K562 (cell line): ENCODE data around the gene HIRIP3. TPM values are rescaled to one million over a fixed set of nuclear protein-coding genes. Genes with fewer than 3 reads are reported as not detected.

Experiments
- ATAC-seq: fragments of 200-7000 bp; cut with Tn5 transposase; 3 replicates; pipeline ENCODE4 v1.9.1; 2020; ENCODE audit warnings: moderate library complexity
- BruUV-seq: library from RNA; stranded (reverse); fragments of 400-500 nt; replicated peaks from 2 replicates; lab custom pipeline; 2021; lab: Mats Ljungman, UMichigan
- CTCF ChIA-PET: fragments of 300-600 bp; formaldehyde crosslinking; extraction: SDS; loops from one replicate; lab custom pipeline; 2021; ENCODE audit warnings: low intra/inter-chr PET ratio; lab: Yijun Ruan, JAX
- POLR2A ChIA-PET: fragments of 300-600, 350-650 bp; sonication (Branson Sonifier 250); formaldehyde crosslinking; extraction: SDS; loops from one replicate; lab custom pipeline; 2021; ENCODE audit warnings: antibody characterized with exemption, inconsistent platforms; lab: Yijun Ruan, JAX
- DNase-seq, 4 experiments: peaks; one replicate each; pipeline versions ENCODE4 v3.0.0 to v3.0.0-alpha.2; 2011 to 2018; ENCODE audit warnings: low spot score in 3 of 4, mixed read lengths in 3 of 4; ENCODE audit errors: extremely low read depth in 1 of 4
- FAIRE-seq: peaks from 2 replicates; lab custom pipeline; 2011; peaks lifted over from hg19 to GRCh38; lab: Jason Lieb, UNC
- H2AFZ ChIP-seq: 2 replicates; pipeline ENCODE4 v1.6.0; 2011; ENCODE audit warnings: low read depth, low read length, control low read depth, inconsistent platforms
- H3K27ac ChIP-seq: fragments of 200-600 bp; 3 replicates; pipeline ENCODE4 v1.8.0; 2011; ENCODE audit warnings: low read depth, mild to moderate bottlenecking, control low read depth, inconsistent platforms, low read length, moderate library complexity, mixed read lengths; ENCODE audit errors: extremely low read depth
- H3K27me3 ChIP-seq, 2 experiments: fragments of 300-600 bp in 1 of 2; 2 replicates in 1 of 2; 3 replicates in 1 of 2; pipeline versions ENCODE4 v1.6.0 to v1.8.0; 2011; ENCODE audit warnings: inconsistent platforms in 2 of 2, low read length in 2 of 2, mild to moderate bottlenecking in 1 of 2, mixed read lengths in 1 of 2, moderate library complexity in 1 of 2; ENCODE audit not compliant: control insufficient read depth in 2 of 2, insufficient read depth in 2 of 2
- H3K36me3 ChIP-seq: fragments of 300-600 bp; 3 replicates; pipeline ENCODE4 v1.8.0; 2011; ENCODE audit warnings: mild to moderate bottlenecking, low read length, inconsistent platforms; ENCODE audit not compliant: control insufficient read depth, insufficient read depth
- H3K4me1 ChIP-seq, 2 experiments: fragments of 200-600 bp in 1 of 2; replicated peaks in 1 of 2; 2 replicates in 1 of 2; 3 replicates in 1 of 2; pipeline versions ENCODE4 v1.5.1 to v1.8.0; 2011; ENCODE audit warnings: inconsistent platforms in 2 of 2, low read length in 2 of 2, mild to moderate bottlenecking in 1 of 2, mixed read lengths in 1 of 2, moderate library complexity in 1 of 2; ENCODE audit not compliant: control insufficient read depth in 2 of 2, insufficient read depth in 2 of 2
- H3K4me2 ChIP-seq: 2 replicates; pipeline ENCODE4 v1.6.1; 2011; ENCODE audit warnings: low read length, control low read depth, inconsistent platforms, mixed read lengths; ENCODE audit not compliant: insufficient read depth
- H3K4me3 ChIP-seq: fragments of 200-600 bp; sonication (generic), shearing (Covaris generic); 2 replicates; pipeline ENCODE4 v1.5.1; 2016; ENCODE audit warnings: control low read depth, inconsistent platforms
- H3K79me2 ChIP-seq: fragments of 200-600 bp; 3 replicates; pipeline ENCODE4 v1.8.0; 2011; ENCODE audit warnings: low read length, inconsistent platforms; ENCODE audit not compliant: control insufficient read depth, insufficient read depth
- H3K9ac ChIP-seq, 2 experiments: 2 replicates each; pipeline versions ENCODE4 v1.6.0 to v1.6.1; 2011; ENCODE audit warnings: low read depth in 2 of 2, low read length in 2 of 2, control low read depth in 1 of 2, inconsistent platforms in 1 of 2, mild to moderate bottlenecking in 1 of 2, mixed read lengths in 1 of 2; ENCODE audit not compliant: insufficient read depth in 1 of 2
- H3K9me1 ChIP-seq: one replicate; pipeline ENCODE4 v1.6.0; 2011; ENCODE audit warnings: inconsistent platforms, mild to moderate bottlenecking, low read length, moderate library complexity; ENCODE audit not compliant: control insufficient read depth, insufficient read depth
- H3K9me3 ChIP-seq: replicated peaks from 2 replicates; pipeline ENCODE4 v1.5.1; 2011; ENCODE audit warnings: low read depth, low read length, inconsistent platforms; ENCODE audit not compliant: control insufficient read depth, insufficient read depth
- H4K20me1 ChIP-seq: replicated peaks from 2 replicates; pipeline ENCODE4 v1.6.1; 2011; ENCODE audit warnings: low read length, inconsistent platforms, mixed read lengths; ENCODE audit not compliant: control insufficient read depth, insufficient read depth
- POLR2G ChIP-seq: fragments of 200-400 bp; formaldehyde crosslinking; IDR thresholded peaks from 2 replicates; pipeline ENCODE4 v1.6.1; 2017; ENCODE audit warnings: low read depth, mild to moderate bottlenecking, antibody characterized with exemption, low read length, moderate library complexity
- RBFOX2 ChIP-seq: fragments of 200-400 bp; formaldehyde crosslinking; IDR thresholded peaks from 2 replicates; pipeline ENCODE4 v1.6.1; 2017; ENCODE audit warnings: low read depth, mild to moderate bottlenecking, low read length, moderate library complexity
- ZNF586 ChIP-seq: fragments of 450-650 bp; formaldehyde crosslinking; conservative IDR thresholded peaks from 2 replicates; pipeline ENCODE4 v1.4.0; 2020; ENCODE audit warnings: mild to moderate bottlenecking, moderate library complexity
- WGBS: fragments of 100-300 bp; shearing (Covaris generic); methylation state at CpG from one replicate; pipeline ENCODE4 v1.1.6; 2016; ENCODE audit warnings: low coverage, mixed read lengths; ENCODE audit not compliant: insufficient coverage; ENCODE audit errors: missing lambda C conversion rate; 5-methylcytosine and 5-hydroxymethylcytosine counted together
- in situ Hi-C: fragments of 300-500 bp; cut with MboI; formaldehyde crosslinking; loops from 4 replicates; pipeline ENCODE4 v1.15.0; 2018; ENCODE audit warnings: inconsistent platforms, mixed read lengths
- intact Hi-C: fragments of 100-400 bp; cut with micrococcal nuclease; formaldehyde crosslinking; loops from 2 replicates; pipeline ENCODE4 v1.14.2; 2022
- polyA plus RNA-seq, 8 experiments: library from polyadenylated mRNA; depleted of rRNA in 4 of 8; stranded (reverse) in 5 of 8; unstranded in 3 of 8; fragments of >200 nt; fragmentation: Nextera tagmentation in 2 of 8; fragmentation: Illumina TruSeq in 1 of 8; extraction: Ambion mirVana in 2 of 8; extraction: Trizol in 1 of 8; gene quantifications; 2 replicates each; pipeline versions ENCODE4 v1.2.1 to v1.2.3, GENCODE V29; 2011 to 2014; ENCODE audit warnings: inconsistent platforms in 1 of 8, missing spikeins in 1 of 8
- total RNA-seq, 7 experiments: library from RNA; depleted of rRNA in 6 of 7; stranded (reverse); fragments of >200 nt in 6 of 7; fragmentation: Illumina TruSeq in 2 of 7; extraction: Trizol in 2 of 7; gene quantifications; 2 replicates each; pipeline versions ENCODE4 v1.2.1 to v1.2.3, GENCODE V29; 2011 to 2021; ENCODE audit warnings: low replicate concordance in 1 of 7
- TF ChIP-seq, protein P1 (sequence below): IDR thresholded peaks from 3 replicates; pipeline ENCODE4 v1.6.1; 2011; ENCODE audit warnings: borderline replicate concordance, mild to moderate bottlenecking; ENCODE audit not compliant: insufficient read length, insufficient read depth

HIRIP3 gene
- total and polyA plus RNA-seq, 9 of the 15 experiments (the other 6 are each of a cell fraction or from before 2014, with no cell fraction given): 3.3 to 38.2 (median 18.2) TPM

GRCh38 chr16:30004424-30004776 lies 9.0 kb upstream of the HIRIP3 start:
- peaks cover 0 to 59% of the 10 kb centered on the region in 2 experiments; a peak in 2 of 5 replicates for H3K4me1 ChIP-seq
- H3K27ac ChIP-seq: no peak overlapping the region
- H4K20me1 ChIP-seq: peaks cover 5% of the 10 kb centered on the region; the same call in 1 of the 2 replicates
- no peaks in the 10 kb centered on the region for H3K79me2 ChIP-seq
- DNase-seq (no peak), FAIRE-seq (no peak), ATAC-seq (no peak)
- peaks cover 12% of the 10 kb centered on the region; the same call in 1 of the 3 replicates for H3K36me3 ChIP-seq
- H3K4me3 ChIP-seq: no peak overlapping the region
- no TSS peak for BruUV-seq
- H3K9me1 ChIP-seq: no peaks in the 10 kb centered on the region
- CTCF ChIA-PET: interaction anchor here (1.1 kb wide), 1 partner anchor 141 kb away, joined by 5 read pairs; the partner anchor contains the start of gene CDIPT
- H3K4me2 ChIP-seq: no peak overlapping the region
- H3K27me3 ChIP-seq: peaks cover 0 to 4% of the 10 kb centered on the region in 2 experiments; a peak in 1 of 5 replicates
- in situ Hi-C loops: no loop called here
- H2AFZ ChIP-seq: no peak overlapping the region
- no peaks in the 10 kb centered on the region for H3K9me3 ChIP-seq
- 0 out of 4 replicates have a peak overlapping the region, but pooled peaks of 1 of the 2 experiments have one; percentile 64 for H3K9ac ChIP-seq
- POLR2A ChIA-PET: interaction anchor here (0.7 to 1.0 kb wide), 2 partner anchors 19 to 142 kb away, joined by 3 read pairs; partner anchors contain the start of gene CDIPT
- TF ChIP-seq POLR2G (peak; percentile 68; the same call in 1 of the 2 replicates), ZNF586 (CRISPR knock-in tag) (no peak), RBFOX2 (peak; percentile 48)
- TF ChIP-seq, protein P1, sequence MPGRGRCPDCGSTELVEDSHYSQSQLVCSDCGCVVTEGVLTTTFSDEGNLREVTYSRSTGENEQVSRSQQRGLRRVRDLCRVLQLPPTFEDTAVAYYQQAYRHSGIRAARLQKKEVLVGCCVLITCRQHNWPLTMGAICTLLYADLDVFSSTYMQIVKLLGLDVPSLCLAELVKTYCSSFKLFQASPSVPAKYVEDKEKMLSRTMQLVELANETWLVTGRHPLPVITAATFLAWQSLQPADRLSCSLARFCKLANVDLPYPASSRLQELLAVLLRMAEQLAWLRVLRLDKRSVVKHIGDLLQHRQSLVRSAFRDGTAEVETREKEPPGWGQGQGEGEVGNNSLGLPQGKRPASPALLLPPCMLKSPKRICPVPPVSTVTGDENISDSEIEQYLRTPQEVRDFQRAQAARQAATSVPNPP: no peak
- 77% methylated on average over 13 of the region's 19 CpGs for WGBS
- intact Hi-C loops: no loop called here
